Body of pancreas (tissue), 4 donors: ENCODE data around the gene KNTC1.

ENCODE experiments used
- CTCF ChIP-seq, 7 experiments: fragments of 450-650 bp in 4 of 7; fragments of 200-600 bp in 3 of 7; sonication (generic) in 3 of 7; IDR thresholded peaks; one replicate each; pipeline ENCODE4 v1.5.1; 2016 to 2019; ENCODE audit warnings: antibody characterized with exemption in 7 of 7
- POLR2A ChIP-seq, 3 donors: fragments of 450-650 bp; IDR thresholded peaks; one replicate each; pipeline ENCODE4 v1.6.1; 2016; ENCODE audit warnings: antibody characterized with exemption in 3 of 3, mild to moderate bottlenecking in 2 of 3

- TF ChIP-seq POLR2A (IDR thresholded peaks at IDR 0.05) (no peak), CTCF (IDR thresholded peaks at IDR 0.05) (no peak)
Measured at GRCh38 chr12:122516544-122517361, 10.3 kb upstream of the KNTC1 start.
